LHCN-M2 (cell line): Measurements from ENCODE around the gene CFHR5. TPM values are rescaled to one million over a fixed set of nuclear protein-coding genes. Genes with fewer than 3 reads are reported as not detected.
"Not testable (repeated sequence)": the region's sequence is repeated elsewhere in the genome, so short reads cannot be mapped to it uniquely, and the experiment has no call there.

Experiments used
- DNase-seq: peaks from one replicate; pipeline ENCODE4 v3.0.0-alpha.2; 2012; ENCODE audit warnings: low read depth
- polyA plus RNA-seq: library from polyadenylated mRNA; unstranded; fragments of >200 nt; gene quantifications from one replicate; pipeline ENCODE4 v1.2.1, GENCODE V29; 2012; ENCODE audit warnings: missing spikeins
- total RNA-seq: library from RNA; depleted of rRNA; stranded (reverse); fragments of >200 nt; gene quantifications from 2 replicates; pipeline ENCODE4 v1.2.3, GENCODE V29; 2014; rRNA removed

Gene CFHR5
- total RNA-seq = not detected in 2 replicates
- not detected for polyA plus RNA-seq

DNA sequence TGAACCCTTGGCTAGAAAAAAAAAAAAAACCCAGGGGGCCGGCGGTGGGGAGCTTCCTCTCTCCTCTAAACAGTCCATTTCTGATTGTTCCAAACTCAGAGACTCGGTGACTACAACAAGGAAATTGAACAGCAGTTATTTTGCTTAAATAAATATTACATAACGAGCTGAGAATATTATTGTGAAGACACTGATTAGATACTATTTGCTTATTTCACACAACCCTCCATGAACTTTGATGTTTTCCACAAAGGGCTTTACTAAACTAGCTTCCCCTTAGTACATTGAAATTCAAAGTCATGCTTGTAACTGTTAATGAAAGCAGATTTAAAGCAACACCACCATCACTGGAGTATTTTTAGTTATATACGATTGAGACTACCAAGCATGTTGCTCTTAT is at the start of gene CFHR5:
TSS of gene CFHR5 (plus strand) at position 279 of the 400 bp plus-strand sequence. CDS start at position 388, 109 bp downstream.
- no peak for DNase-seq

- DNase-seq = not testable (repeated sequence)
These were observed 44.5 kb upstream of the CFHR5 start for GRCh38 chr1:196932853-196933252.

- DNase-seq = no peak
These were observed 43.7 kb upstream of the CFHR5 start for GRCh38 chr1:196933531-196934189.

- not testable (repeated sequence) for DNase-seq
These were observed 35.9 kb upstream of the CFHR5 start for GRCh38 chr1:196941474-196941873.

GRCh38 chr1:196943568-196943967 is 33.8 kb upstream of the CFHR5 start, which contains the start of gene CFHR2:
CFHR2 (plus strand) TSS chr1:196943738; CDS start chr1:196943881, 143 bp downstream.
- not testable (repeated sequence) for DNase-seq

GRCh38 chr1:196951711-196952394 is 25.5 kb upstream of the CFHR5 start:
- peak; percentile 47 for DNase-seq

DNA sequence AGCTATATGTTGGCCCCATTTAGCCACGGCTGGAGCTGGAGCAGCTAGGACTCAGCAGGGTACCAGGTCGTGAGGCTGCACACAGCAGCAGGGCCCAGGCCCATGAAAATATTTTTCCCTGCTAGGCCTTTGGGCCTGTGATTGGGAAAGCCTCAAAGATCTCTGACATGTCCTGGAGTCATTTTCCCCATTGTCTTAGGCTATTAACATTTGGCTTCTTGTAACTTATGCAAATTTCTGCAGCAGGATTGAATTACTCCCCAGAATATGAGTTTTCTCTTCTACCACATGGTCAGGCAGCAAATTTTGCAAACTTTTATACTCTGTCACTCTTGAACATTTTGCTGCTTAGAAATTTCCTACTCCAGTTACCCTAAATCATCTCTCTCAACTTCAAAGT is 22.6 kb upstream of the CFHR5 start:
- no peak for DNase-seq

GRCh38 chr1:196955926-196956325 is 21.4 kb upstream of the CFHR5 start:
- no peak for DNase-seq

GRCh38 chr1:196960854-196961253 is 16.5 kb upstream of the CFHR5 start:
- no peak for DNase-seq

DNA sequence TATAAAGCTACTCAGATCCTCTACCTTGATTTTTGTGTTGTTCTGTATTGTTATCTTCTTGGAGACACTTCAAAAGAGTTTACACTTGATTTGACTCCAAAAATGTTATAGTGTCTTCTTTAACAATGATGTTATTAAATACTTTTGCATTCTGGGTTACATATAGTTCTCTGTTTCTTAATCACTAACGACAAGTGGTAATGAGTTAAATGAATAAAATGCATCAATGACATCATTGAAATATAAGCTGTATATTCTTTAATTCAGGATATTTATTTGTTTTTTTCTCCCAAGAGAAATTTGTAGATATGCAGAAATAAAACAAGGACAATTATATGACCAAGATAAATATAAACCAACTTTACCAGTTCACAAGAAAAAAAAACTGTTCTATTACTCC is 7.2 kb upstream of the CFHR5 start:
- no peak for DNase-seq

DNA sequence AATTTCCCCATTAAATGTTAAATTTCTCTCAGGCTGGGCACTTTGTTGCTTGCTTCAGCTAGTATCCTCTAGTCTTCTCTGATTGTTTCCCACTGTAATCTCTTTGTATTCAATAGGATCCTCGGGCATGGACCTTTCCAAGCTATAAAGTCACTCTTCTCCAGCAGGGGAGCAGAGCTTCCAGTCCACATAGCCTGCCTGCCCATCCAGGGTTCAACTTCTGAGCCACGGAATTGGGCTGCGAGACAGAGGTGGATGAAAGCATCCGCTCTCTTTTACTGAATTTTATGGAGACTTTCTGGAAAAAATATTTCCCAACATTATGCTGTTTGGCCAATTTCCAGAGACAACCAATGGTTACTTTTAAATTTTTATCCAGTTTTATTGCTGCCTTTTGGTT is 1.1 kb upstream of the CFHR5 start:
- DNase-seq = no peak

DNA sequence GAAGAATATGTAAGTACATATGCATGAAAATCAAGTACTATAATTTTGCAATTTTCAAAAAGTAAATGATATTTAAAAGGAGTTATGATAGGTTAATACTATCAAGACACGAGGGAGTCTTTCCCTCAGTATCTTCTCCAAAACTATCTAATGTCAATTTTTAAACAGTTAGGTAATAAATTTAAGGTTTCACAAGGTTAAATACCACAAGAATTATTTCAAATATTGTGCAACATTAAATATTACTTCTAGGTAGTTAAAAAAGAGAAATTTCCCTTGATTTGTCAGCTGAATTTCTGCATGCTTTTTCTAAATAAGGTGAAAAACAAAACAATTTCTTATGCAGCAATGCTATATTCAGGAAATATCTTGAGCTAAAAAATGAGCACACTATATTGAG is 3.5 kb downstream of the CFHR5 start:
- no peak for DNase-seq

DNA sequence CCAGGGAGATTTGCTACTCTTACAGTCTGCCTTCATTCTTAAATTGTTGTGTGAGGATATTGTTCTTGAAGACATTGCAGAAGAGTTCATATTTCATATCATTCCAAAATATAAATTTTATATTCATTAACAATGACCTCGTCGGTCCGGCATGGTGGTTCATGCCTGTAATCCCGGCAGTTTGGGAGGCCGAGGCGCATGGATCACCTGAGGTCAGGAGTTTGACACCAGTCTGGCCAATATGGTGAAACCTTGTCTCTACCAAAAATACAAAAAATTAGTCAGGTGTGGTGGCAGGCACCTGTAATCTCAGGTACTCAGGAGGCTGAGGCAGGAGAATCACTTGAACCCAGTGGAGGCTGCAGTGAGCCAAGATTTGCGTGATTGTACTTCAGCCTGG is 4.9 kb downstream of the CFHR5 start:
- not testable (repeated sequence) for DNase-seq

- DNase-seq = peak; percentile 5
These were observed 14.7 kb downstream of the CFHR5 start for GRCh38 chr1:196991919-196992651.

- no peak for DNase-seq
These were observed 16.6 kb downstream of the CFHR5 start for GRCh38 chr1:196993916-196994315.

- peak; percentile 87 for DNase-seq
These were observed 20.1 kb downstream of the CFHR5 start for GRCh38 chr1:196997423-196997822.

DNA sequence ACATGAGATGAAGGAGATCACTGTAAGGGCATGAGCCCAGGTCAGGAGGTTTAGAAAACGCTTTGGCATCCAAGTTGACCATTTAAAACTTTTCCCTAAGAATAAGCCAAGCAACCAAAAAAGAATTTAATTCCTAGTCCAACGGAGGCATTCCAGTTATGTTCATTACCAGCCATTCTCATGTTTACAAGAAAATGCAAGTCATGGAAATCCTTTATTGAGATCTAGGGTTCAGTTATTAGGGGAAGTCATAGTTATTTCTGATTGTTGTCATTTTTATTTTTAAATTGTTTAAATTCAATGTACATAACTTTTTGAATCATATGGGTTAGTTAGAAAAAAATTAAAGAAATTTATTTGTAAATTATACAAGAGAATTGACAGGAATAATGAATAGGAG is 24.5 kb downstream of the CFHR5 start:
- DNase-seq = no peak

GRCh38 chr1:197003132-197003531 is 25.8 kb downstream of the CFHR5 start:
- no peak for DNase-seq

DNA sequence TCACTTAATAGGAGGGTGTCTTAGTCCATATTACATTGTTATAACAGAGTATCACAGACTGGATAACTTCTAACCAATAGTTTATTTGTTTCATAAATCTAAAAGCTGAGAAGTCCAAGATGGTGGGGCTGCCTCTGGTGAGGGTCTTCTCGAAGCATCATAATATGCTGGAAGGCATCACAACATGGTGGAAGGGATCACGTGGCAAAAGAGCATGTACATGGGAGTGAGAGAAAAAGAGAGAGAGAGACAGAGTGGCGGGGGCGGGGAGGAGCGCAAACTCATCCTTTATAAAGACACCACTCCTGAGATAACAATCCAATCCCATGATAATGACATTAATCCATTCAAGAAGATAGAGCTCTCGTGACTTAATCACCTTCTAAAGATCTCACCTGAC is 31.5 kb downstream of the CFHR5 start:
- no peak for DNase-seq

DNA sequence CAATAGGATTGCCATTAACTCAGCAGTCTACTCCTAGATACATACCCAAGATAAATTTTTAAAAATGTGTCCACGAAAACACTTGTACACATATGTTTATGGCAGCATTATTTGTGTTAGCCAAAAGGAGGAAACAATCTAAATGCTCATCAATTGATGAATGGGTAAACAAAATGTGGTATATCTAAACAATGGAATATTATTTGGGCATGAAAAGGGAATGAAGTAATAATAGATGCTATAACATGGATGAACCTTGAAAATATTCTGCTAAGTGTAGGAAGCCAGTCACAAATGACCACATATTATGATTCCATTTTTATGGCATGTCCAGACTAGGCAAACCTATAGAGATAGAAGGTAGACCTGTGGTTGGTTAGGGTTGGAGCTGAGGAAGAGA is 34.3 kb downstream of the CFHR5 start:
- DNase-seq = no peak

DNA sequence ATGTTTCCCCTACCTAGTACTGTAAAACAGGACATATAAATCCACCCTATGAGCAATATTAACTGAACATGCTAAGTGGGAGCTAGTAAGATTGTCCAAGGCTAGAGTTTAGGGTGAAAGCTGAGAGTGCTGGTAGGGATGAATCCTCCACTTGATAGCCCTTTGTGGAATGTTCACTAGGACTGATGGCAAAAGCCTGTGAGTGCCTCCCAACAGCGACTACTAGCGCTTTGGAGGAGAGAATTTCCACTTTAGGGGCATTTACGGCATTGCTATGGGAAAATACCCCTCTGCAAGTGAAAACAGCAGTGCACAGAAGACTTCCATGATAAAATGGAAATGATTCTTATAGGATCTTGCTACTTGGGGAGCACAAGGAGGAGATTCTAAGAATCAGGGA is 35.9 kb downstream of the CFHR5 start:
- no peak for DNase-seq

- no peak for DNase-seq
These were observed 39.4 kb downstream of the CFHR5 start for GRCh38 chr1:197016751-197017150.
